HG03045 (cell line): ENCODE measurements around the gene KCNMA1.

Experiments
- ATAC-seq: cut with Tn5 transposase; IDR thresholded peaks from one replicate; pipeline ENCODE4 v1.9.1; 2021; ENCODE audit warnings: mild to moderate bottlenecking, moderate library complexity; ENCODE audit not compliant: unreplicated experiment

KCNMA1 gene

GRCh38 chr10:76866841-76867586 lies 770.6 kb downstream of the KCNMA1 start:
- no peak for ATAC-seq

GRCh38 chr10:76864922-76865321 lies 772.7 kb downstream of the KCNMA1 start:
- ATAC-seq = no peak

- ATAC-seq = no peak
These were observed 778.9 kb downstream of the KCNMA1 start for GRCh38 chr10:76858721-76859120.

GRCh38 chr10:76840802-76841201 lies 796.8 kb downstream of the KCNMA1 start:
- ATAC-seq = no peak

GRCh38 chr10:76839276-76839675 lies 798.3 kb downstream of the KCNMA1 start:
- no peak for ATAC-seq

- ATAC-seq = no peak
These were observed 807.4 kb downstream of the KCNMA1 start for GRCh38 chr10:76830218-76830617.

- no peak for ATAC-seq
These were observed 807.9 kb downstream of the KCNMA1 start for GRCh38 chr10:76829724-76830123.
